SK-N-SH treated with all-trans-retinoic acid at 6 μM for 48 hours (cell line): Measurements from ENCODE around the gene HOXD11.

Source experiments
- ATAC-seq: fragments of 200-7000 bp; cut with Tn5 transposase; 3 replicates; pipeline ENCODE4 v1.9.1; 2020; ENCODE audit warnings: mild to moderate bottlenecking, moderate library complexity
- BACH2 ChIP-seq: fragments of 250-450 bp; sonication (Bioruptor Pico); IDR thresholded peaks from 2 replicates; pipeline ENCODE4 v1.9.0; 2021; ENCODE audit warnings: mild to moderate bottlenecking, borderline replicate concordance
- CSDC2 ChIP-seq: fragments of 250-450 bp; sonication (Bioruptor Pico); IDR thresholded peaks from 2 replicates; pipeline ENCODE4 v1.5.0; 2020; ENCODE audit warnings: mild to moderate bottlenecking, moderate library complexity
- GLIS3 ChIP-seq: fragments of 250-450 bp; sonication (Bioruptor Pico); IDR thresholded peaks from 2 replicates; pipeline ENCODE4 v1.5.0; 2020; ENCODE audit warnings: mild to moderate bottlenecking, moderate library complexity
- OSR1 ChIP-seq: fragments of 250-450 bp; sonication (Bioruptor Pico); IDR thresholded peaks from 2 replicates; pipeline ENCODE4 v1.8.0; 2022; ENCODE audit warnings: moderate library complexity, mild to moderate bottlenecking, inconsistent platforms
- PPARA ChIP-seq: fragments of 250-450 bp; sonication (Bioruptor Pico); IDR thresholded peaks from 2 replicates; pipeline ENCODE4 v1.5.0; 2020; ENCODE audit warnings: mild to moderate bottlenecking, borderline replicate concordance
- TCF4 ChIP-seq: fragments of 250-450 bp; sonication (Bioruptor Pico); IDR thresholded peaks from 2 replicates; pipeline ENCODE4 v1.8.0; 2021; ENCODE audit warnings: mild to moderate bottlenecking, moderate library complexity, borderline replicate concordance
- TOX ChIP-seq: fragments of 250-450 bp; sonication (Bioruptor Pico); IDR thresholded peaks from 2 replicates; pipeline ENCODE4 v1.8.0; 2021; ENCODE audit warnings: mild to moderate bottlenecking, moderate library complexity, borderline replicate concordance
- ZNF565 ChIP-seq: fragments of 450-650 bp; formaldehyde crosslinking; conservative IDR thresholded peaks from 2 replicates; pipeline ENCODE4 v1.5.0; 2020; ENCODE audit warnings: low read depth, mild to moderate bottlenecking, moderate library complexity
- ZNF70 ChIP-seq: fragments of 450-650 bp; formaldehyde crosslinking; IDR thresholded peaks from 2 replicates; pipeline ENCODE4 v1.5.0; 2020; ENCODE audit warnings: mild to moderate bottlenecking, moderate library complexity
- ZNF8 ChIP-seq: fragments of 450-650 bp; formaldehyde crosslinking; IDR thresholded peaks from 2 replicates; pipeline ENCODE4 v1.5.0; 2020; ENCODE audit warnings: mild to moderate bottlenecking, moderate library complexity
- TF ChIP-seq, protein P1 (sequence below): fragments of 250-450 bp; sonication (Bioruptor Pico); IDR thresholded peaks from 2 replicates; pipeline ENCODE4 v1.5.1; 2020; ENCODE audit warnings: low read depth, mild to moderate bottlenecking, moderate library complexity
- TF ChIP-seq, protein P2 (sequence below): fragments of 250-450 bp; sonication (Bioruptor Pico); IDR thresholded peaks from 2 replicates; pipeline ENCODE4 v1.5.0; 2020; ENCODE audit warnings: mild to moderate bottlenecking, moderate library complexity
- TF ChIP-seq, protein P3 (sequence below): fragments of 250-450 bp; sonication (Bioruptor Pico); IDR thresholded peaks from 2 replicates; pipeline ENCODE4 v1.8.0; 2021; ENCODE audit warnings: low read depth, mild to moderate bottlenecking, moderate library complexity, borderline replicate concordance

Gene HOXD11

DNA sequence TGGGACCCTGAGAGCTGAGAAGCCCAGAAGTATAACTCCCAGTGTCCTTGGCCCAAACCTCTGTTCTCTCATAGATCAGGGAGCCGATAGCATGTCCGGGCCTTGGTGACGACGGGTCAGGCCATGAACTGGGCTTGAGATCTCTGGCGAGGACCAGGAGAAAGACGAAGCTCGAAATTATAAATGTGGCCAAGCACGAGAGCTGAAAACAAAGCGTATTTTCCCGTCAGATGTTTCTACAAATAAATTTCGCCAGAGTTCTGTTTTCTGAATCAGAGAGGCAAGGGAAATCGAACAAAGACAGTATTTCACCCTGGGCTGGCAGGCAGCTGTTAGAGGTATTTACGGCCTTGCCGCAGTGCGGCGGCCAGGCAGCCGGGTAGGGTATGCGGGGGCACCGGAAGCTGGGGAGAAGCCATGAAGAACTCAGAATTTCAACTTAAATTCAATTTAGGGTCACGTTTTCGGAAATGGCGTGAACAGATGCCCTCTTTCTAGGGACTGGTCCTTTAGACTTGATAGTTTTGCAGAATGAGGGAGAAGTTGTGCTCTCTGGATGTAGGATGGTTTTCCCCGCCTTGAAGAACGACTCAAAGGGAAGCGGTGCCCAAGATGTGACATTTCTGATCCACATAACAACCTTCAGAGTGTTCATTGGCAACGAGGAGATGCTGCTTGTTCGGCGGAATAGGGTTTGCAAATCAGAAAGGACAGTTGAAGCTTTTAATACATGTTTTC, 32.0 kb downstream of the HOXD11 start:
- ATAC-seq, result no peak
- TF ChIP-seq, protein P1, sequence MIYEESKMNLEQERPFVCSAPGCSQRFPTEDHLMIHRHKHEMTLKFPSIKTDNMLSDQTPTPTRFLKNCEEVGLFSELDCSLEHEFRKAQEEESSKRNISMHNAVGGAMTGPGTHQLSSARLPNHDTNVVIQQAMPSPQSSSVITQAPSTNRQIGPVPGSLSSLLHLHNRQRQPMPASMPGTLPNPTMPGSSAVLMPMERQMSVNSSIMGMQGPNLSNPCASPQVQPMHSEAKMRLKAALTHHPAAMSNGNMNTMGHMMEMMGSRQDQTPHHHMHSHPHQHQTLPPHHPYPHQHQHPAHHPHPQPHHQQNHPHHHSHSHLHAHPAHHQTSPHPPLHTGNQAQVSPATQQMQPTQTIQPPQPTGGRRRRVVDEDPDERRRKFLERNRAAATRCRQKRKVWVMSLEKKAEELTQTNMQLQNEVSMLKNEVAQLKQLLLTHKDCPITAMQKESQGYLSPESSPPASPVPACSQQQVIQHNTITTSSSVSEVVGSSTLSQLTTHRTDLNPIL (CRISPR knock-in tag), result no peak
- TF ChIP-seq OSR1 (CRISPR knock-in tag), result no peak
- no peak for TF ChIP-seq TOX (CRISPR knock-in tag)
- TF ChIP-seq GLIS3 (CRISPR knock-in tag), result no peak
- no peak for TF ChIP-seq ZNF565 (CRISPR knock-in tag)
- no peak for TF ChIP-seq ZNF8 (CRISPR knock-in tag)
- TF ChIP-seq CSDC2 (CRISPR knock-in tag), result no peak
- no peak for TF ChIP-seq PPARA
- no peak for TF ChIP-seq ZNF70 (CRISPR knock-in tag)

DNA sequence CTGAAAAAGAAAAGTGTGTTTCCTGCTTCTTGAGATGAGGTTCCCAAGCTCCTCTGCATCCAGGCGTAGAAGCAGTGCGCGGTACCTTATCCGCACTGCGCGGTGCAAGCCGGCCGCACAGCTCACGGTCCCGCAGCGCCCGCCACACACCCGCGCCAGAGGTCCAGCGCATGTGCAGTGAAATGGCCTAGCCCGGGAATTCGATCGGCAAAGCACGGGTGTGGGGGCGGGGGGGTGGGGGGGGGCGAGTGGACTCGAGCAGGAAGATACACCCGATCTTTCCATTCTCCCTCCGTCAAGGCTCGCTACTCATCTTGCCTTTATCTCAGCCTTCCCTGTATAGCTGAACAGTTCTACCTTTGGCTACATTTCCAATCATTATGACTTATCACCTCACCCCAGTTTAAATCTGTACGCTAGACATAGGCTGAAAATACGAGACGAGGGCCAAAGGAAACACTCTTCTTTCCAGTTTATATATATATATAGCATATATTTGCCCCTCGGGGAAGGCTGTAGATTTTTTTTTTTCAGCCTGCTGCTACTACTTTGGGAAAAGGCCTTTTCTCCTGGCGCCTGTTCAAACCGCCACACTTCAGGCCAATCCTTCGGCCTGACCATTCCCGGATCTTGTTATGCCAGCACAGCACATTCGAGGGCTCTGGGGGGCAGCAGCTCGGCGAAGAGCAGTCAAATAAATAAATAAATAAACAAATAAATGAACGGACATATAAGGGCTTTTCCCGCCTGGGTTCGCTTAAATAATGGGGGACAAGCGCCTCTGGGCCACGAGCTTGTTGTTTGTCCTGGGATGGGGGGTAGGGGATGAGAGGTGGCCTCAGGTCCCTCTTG, 32.8 kb downstream of the HOXD11 start:
- TF ChIP-seq BACH2, result no peak
- TF ChIP-seq, protein P1 (CRISPR knock-in tag), result no peak
- ATAC-seq, result peak; percentile 7

DNA sequence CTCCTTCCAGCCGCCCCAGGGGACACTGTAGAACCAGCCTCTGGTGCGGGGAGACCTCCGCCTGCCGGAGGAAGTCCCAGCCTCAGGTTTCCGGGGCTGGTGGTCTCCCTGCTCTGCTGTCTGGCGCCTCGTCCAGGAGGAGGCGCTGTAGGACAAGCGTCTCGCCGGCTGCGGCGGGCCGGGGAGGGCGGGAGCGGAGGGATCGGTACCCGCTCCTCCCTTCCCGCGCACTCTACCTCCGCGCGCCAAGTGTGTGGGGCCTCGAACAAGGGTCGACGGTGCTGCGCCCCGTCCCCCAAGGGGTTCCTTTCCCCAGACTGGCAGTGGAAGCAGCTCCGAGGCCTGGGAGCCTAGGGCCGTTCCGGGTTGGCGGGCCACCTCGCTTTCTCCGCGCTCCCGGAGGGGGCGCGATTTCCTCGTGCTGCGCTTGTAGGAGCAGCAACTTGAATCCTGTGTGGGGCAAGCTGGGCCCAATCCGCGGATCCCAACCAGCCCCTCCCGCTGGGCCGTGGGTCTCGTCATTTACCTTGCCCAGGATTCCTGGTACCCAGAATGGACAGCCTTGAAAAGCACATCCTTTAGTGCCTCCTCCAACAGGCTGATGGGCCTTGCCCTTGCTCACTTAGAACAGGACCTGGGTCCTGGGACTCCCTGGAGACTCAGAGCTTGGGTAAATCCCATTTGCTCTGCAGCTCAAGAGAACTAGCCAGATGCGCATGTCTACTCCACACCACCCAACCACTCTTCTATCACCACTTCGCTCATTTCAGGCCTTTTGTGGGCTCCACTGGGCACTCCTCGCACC, 33.6 kb downstream of the HOXD11 start:
- ATAC-seq, result peak; percentile 81
- no peak for TF ChIP-seq GLIS3 (CRISPR knock-in tag)

DNA sequence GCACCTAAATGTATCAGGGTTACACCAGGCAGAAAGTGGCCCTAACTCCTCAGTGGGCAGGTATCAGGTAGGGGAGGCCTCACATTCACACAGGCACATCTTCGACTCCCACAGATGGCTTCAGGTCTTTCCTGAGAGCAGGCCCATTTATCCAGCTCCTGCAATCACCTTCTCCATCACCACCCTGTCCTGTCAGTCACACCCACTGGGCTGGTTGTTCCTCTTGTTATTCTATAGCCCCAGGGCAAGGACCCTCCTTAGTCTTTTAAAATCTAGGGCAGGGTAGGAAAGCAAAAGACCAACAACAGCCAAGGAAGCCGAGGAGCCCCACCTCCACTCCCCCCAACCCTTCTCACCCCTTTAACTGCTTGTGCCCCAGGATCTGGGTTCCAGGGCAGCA, 35.2 kb downstream of the HOXD11 start:
- TF ChIP-seq ZNF8 (CRISPR knock-in tag) (no peak), TCF4 (no peak), BACH2 (no peak)
- TF ChIP-seq, protein P2, sequence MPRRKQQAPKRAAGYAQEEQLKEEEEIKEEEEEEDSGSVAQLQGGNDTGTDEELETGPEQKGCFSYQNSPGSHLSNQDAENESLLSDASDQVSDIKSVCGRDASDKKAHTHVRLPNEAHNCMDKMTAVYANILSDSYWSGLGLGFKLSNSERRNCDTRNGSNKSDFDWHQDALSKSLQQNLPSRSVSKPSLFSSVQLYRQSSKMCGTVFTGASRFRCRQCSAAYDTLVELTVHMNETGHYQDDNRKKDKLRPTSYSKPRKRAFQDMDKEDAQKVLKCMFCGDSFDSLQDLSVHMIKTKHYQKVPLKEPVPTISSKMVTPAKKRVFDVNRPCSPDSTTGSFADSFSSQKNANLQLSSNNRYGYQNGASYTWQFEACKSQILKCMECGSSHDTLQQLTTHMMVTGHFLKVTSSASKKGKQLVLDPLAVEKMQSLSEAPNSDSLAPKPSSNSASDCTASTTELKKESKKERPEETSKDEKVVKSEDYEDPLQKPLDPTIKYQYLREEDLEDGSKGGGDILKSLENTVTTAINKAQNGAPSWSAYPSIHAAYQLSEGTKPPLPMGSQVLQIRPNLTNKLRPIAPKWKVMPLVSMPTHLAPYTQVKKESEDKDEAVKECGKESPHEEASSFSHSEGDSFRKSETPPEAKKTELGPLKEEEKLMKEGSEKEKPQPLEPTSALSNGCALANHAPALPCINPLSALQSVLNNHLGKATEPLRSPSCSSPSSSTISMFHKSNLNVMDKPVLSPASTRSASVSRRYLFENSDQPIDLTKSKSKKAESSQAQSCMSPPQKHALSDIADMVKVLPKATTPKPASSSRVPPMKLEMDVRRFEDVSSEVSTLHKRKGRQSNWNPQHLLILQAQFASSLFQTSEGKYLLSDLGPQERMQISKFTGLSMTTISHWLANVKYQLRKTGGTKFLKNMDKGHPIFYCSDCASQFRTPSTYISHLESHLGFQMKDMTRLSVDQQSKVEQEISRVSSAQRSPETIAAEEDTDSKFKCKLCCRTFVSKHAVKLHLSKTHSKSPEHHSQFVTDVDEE, result no peak
- TF ChIP-seq, protein P3, sequence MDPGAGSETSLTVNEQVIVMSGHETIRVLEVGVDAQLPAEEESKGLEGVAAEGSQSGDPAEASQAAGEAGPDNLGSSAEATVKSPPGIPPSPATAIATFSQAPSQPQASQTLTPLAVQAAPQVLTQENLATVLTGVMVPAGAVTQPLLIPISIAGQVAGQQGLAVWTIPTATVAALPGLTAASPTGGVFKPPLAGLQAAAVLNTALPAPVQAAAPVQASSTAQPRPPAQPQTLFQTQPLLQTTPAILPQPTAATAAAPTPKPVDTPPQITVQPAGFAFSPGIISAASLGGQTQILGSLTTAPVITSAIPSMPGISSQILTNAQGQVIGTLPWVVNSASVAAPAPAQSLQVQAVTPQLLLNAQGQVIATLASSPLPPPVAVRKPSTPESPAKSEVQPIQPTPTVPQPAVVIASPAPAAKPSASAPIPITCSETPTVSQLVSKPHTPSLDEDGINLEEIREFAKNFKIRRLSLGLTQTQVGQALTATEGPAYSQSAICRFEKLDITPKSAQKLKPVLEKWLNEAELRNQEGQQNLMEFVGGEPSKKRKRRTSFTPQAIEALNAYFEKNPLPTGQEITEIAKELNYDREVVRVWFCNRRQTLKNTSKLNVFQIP (CRISPR knock-in tag), result no peak
- TF ChIP-seq, protein P1 (CRISPR knock-in tag), result no peak
- no peak for ATAC-seq
